LoVo (cell line): ENCODE data around the gene TMEM178A.

ENCODE experiments used
- DNase-seq: peaks from one replicate; pipeline ENCODE4 v3.0.0-alpha.2; 2016; ENCODE audit warnings: low spot score

The TMEM178A gene

GRCh38 chr2:39743269-39743776, 77.6 kb downstream of the TMEM178A start:
- no peak for DNase-seq

- no peak for DNase-seq
Measured at GRCh38 chr2:39755466-39755865, 89.7 kb downstream of the TMEM178A start.

GRCh38 chr2:39757156-39757555, 91.4 kb downstream of the TMEM178A start:
- no peak for DNase-seq

GRCh38 chr2:39762448-39762847, 96.7 kb downstream of the TMEM178A start:
- DNase-seq, result no peak
